Neutrophil (primary cell): ENCODE data around the gene C1orf105.

Experiments
- H3K27ac ChIP-seq: fragments of 200-600 bp; sonication (generic); 2 replicates; pipeline ENCODE4 v1.5.1; 2016; ENCODE audit warnings: mild to moderate bottlenecking, moderate library complexity
- H3K27me3 ChIP-seq: fragments of 200-600 bp; sonication (generic); 2 replicates; pipeline ENCODE4 v1.6.0; 2016; ENCODE audit warnings: mild to moderate bottlenecking
- H3K36me3 ChIP-seq: fragments of 200-600 bp; sonication (generic); 2 replicates; pipeline ENCODE4 v1.5.1; 2017
- H3K4me1 ChIP-seq, 2 experiments: fragments of 200-600 bp in 1 of 2; sonication (generic) in 1 of 2; 1 replicate in 1 of 2; 2 replicates in 1 of 2; pipeline versions ENCODE4 v1.5.1 to v1.6.1; 2013 to 2016; ENCODE audit warnings: low read depth in 1 of 2, low read length in 1 of 2, mild to moderate bottlenecking in 1 of 2, moderate library complexity in 1 of 2; ENCODE audit not compliant: control insufficient read depth in 1 of 2, insufficient read depth in 1 of 2
- H3K4me3 ChIP-seq, 2 experiments: fragments of 200-600 bp in 1 of 2; sonication (generic) in 1 of 2; 1 replicate in 1 of 2; 2 replicates in 1 of 2; pipeline ENCODE4 v1.5.1; 2013 to 2016; ENCODE audit warnings: low read depth in 1 of 2, low read length in 1 of 2, mild to moderate bottlenecking in 1 of 2, moderate library complexity in 1 of 2
- H3K9me3 ChIP-seq: fragments of 200-600 bp; sonication (generic); 2 replicates; pipeline ENCODE4 v1.5.1; 2016
- CTCF ChIP-seq: fragments of 200-600 bp; sonication (generic); IDR thresholded peaks from 2 replicates; pipeline ENCODE4 v1.5.1; 2016; ENCODE audit warnings: antibody characterized with exemption

The C1orf105 gene

GRCh38 chr1:172390683-172391551 is 29.6 kb upstream of the C1orf105 start:
- Histone ChIP-seq H3K27me3 (no peaks in the 10 kb centered on the region), H3K4me1 (no peaks in the 10 kb centered on the region), H3K36me3 (no peaks in the 10 kb centered on the region), H3K9me3 (no peaks in the 10 kb centered on the region), H3K4me3 (no peak overlapping the region), H3K27ac (no peak overlapping the region)
- TF ChIP-seq CTCF = no peak

- Histone ChIP-seq H3K36me3 (no peaks in the 10 kb centered on the region), H3K9me3 (no peaks in the 10 kb centered on the region), H3K4me1 (no peaks in the 10 kb centered on the region), H3K4me3 (no peak overlapping the region), H3K27ac (no peak overlapping the region), H3K27me3 (no peaks in the 10 kb centered on the region)
- TF ChIP-seq CTCF = no peak
Measured at GRCh38 chr1:172391976-172392375, 28.5 kb upstream of the C1orf105 start.

- H3K4me3 ChIP-seq = no peak overlapping the region
- no peaks in the 10 kb centered on the region for H3K4me1 ChIP-seq
- no peaks in the 10 kb centered on the region for H3K9me3 ChIP-seq
- no peaks in the 10 kb centered on the region for H3K36me3 ChIP-seq
- no peak for TF ChIP-seq CTCF
- H3K27me3 ChIP-seq = no peaks in the 10 kb centered on the region
- no peak overlapping the region for H3K27ac ChIP-seq
Measured at GRCh38 chr1:172393354-172393753, 27.1 kb upstream of the C1orf105 start.

- Histone ChIP-seq H3K4me1 (no peaks in the 10 kb centered on the region), H3K27me3 (no peaks in the 10 kb centered on the region), H3K27ac (no peak overlapping the region), H3K9me3 (no peaks in the 10 kb centered on the region), H3K36me3 (no peaks in the 10 kb centered on the region), H3K4me3 (no peak overlapping the region)
- TF ChIP-seq CTCF = no peak
Measured at GRCh38 chr1:172394141-172394751, 26.2 kb upstream of the C1orf105 start.

- H3K9me3 ChIP-seq = no peaks in the 10 kb centered on the region
- H3K4me1 ChIP-seq = no peaks in the 10 kb centered on the region
- H3K36me3 ChIP-seq = no peaks in the 10 kb centered on the region
- no peak overlapping the region for H3K27ac ChIP-seq
- H3K4me3 ChIP-seq = no peak overlapping the region
- no peak for TF ChIP-seq CTCF
- H3K27me3 ChIP-seq = no peaks in the 10 kb centered on the region
Measured at GRCh38 chr1:172394811-172395210, 25.7 kb upstream of the C1orf105 start.
